ENCODE data around the gene LRRC4C. TPM values are rescaled to one million over a fixed set of nuclear protein-coding genes. Genes with fewer than 3 reads are reported as not detected.
"Not testable (repeated sequence)": the region's sequence is repeated elsewhere in the genome, so short reads cannot be mapped to it uniquely, and the experiment has no call there.

The LRRC4C gene
- total RNA-seq, 1 donor from 2014 or later = 2.2 TPM

GRCh38 chr11:40867991-40868632 lies 591.3 kb downstream of the LRRC4C start:
- ATAC-seq (no peak), DNase-seq (no peak)
- TF ChIP-seq CTCF (IDR thresholded peaks at IDR 0.05) = no peak
- H3K4me1 ChIP-seq = no peaks in the 10 kb centered on the region
- no peaks in the 10 kb centered on the region for H3K9me3 ChIP-seq
- H3K36me3 ChIP-seq = no peaks in the 10 kb centered on the region
- H3K27me3 ChIP-seq = no peaks in the 10 kb centered on the region
- H3K27ac ChIP-seq = no peak overlapping the region
- intact Hi-C loops (cut with DNase I) = no loop called here
- H3K4me3 ChIP-seq = no peak overlapping the region

- H3K27me3 ChIP-seq; ATAC-seq; H3K9me3 ChIP-seq; H3K36me3 ChIP-seq; intact Hi-C loops (cut with DNase I); DNase-seq; H3K4me1 ChIP-seq; H3K27ac ChIP-seq; H3K4me3 ChIP-seq: not testable (repeated sequence)
Measured at GRCh38 chr11:40857754-40858153, 601.7 kb downstream of the LRRC4C start.

GRCh38 chr11:40842750-40843339 lies 616.6 kb downstream of the LRRC4C start:
- intact Hi-C loops (cut with DNase I) = no loop called here

GRCh38 chr11:40841231-40841630 lies 618.2 kb downstream of the LRRC4C start:
- no peak overlapping the region for H3K4me3 ChIP-seq
- no peak for DNase-seq
- no peaks in the 10 kb centered on the region for H3K27me3 ChIP-seq
- no peaks in the 10 kb centered on the region for H3K4me1 ChIP-seq
- intact Hi-C loops (cut with DNase I) = no loop called here
- ATAC-seq = no peak
- H3K27ac ChIP-seq = no peak overlapping the region
- no peaks in the 10 kb centered on the region for H3K9me3 ChIP-seq
- TF ChIP-seq CTCF (IDR thresholded peaks at IDR 0.05) = no peak
- no peaks in the 10 kb centered on the region for H3K36me3 ChIP-seq

More at GRCh38 chr11:40842750-40843339, 616.6 kb downstream of the LRRC4C start:
- Histone ChIP-seq H3K36me3 (no peaks in the 10 kb centered on the region), H3K4me1 (no peaks in the 10 kb centered on the region), H3K4me3 (no peak overlapping the region), H3K27ac (no peak overlapping the region), H3K9me3 (no peaks in the 10 kb centered on the region), H3K27me3 (no peaks in the 10 kb centered on the region)
- DNase-seq (no peak), ATAC-seq (no peak)
- no peak for TF ChIP-seq CTCF (IDR thresholded peaks at IDR 0.05)

GRCh38 chr11:40838181-40838683 lies 621.2 kb downstream of the LRRC4C start:
- H3K27ac ChIP-seq = no peak overlapping the region
- no peak for DNase-seq
- H3K4me1 ChIP-seq = no peaks in the 10 kb centered on the region
- no peaks in the 10 kb centered on the region for H3K9me3 ChIP-seq
- no peak overlapping the region for H3K4me3 ChIP-seq
- no peak for TF ChIP-seq CTCF (IDR thresholded peaks at IDR 0.05)
- H3K27me3 ChIP-seq = no peaks in the 10 kb centered on the region
- intact Hi-C loops (cut with DNase I) = no loop called here
- H3K36me3 ChIP-seq = no peaks in the 10 kb centered on the region
- no peak for ATAC-seq

- no peak overlapping the region for H3K27ac ChIP-seq
- no peak for TF ChIP-seq CTCF (IDR thresholded peaks at IDR 0.05)
- intact Hi-C loops (cut with DNase I) = no loop called here
- ATAC-seq (no peak), DNase-seq (no peak)
- no peaks in the 10 kb centered on the region for H3K9me3 ChIP-seq
- no peaks in the 10 kb centered on the region for H3K27me3 ChIP-seq
- no peaks in the 10 kb centered on the region for H3K4me1 ChIP-seq
- H3K36me3 ChIP-seq = no peaks in the 10 kb centered on the region
- H3K4me3 ChIP-seq = no peak overlapping the region
Measured at GRCh38 chr11:40827116-40827515, 632.3 kb downstream of the LRRC4C start.

Data from upper lobe of right lung (tissue), 1 donor.